Glutamatergic neuron (in vitro differentiated cells): ENCODE results near the gene ACKR4. TPM values are rescaled to one million over a fixed set of nuclear protein-coding genes. Genes with fewer than 3 reads are reported as not detected.
A peak's percentile ranks its signal among the peaks of the same experiment; 100 is the strongest.

Experiments
- DNase-seq: peaks from one replicate; pipeline ENCODE4 v3.0.0; 2022
- H3K27ac Mint-ChIP-seq: one replicate; pipeline ENCODE4 v1.8.0; 2020; ENCODE audit warnings: mild to moderate bottlenecking, mixed read lengths, inconsistent platforms; ENCODE audit not compliant: unreplicated experiment
- H3K27me3 Mint-ChIP-seq: one replicate; pipeline ENCODE4 v1.8.0; 2020; ENCODE audit warnings: mild to moderate bottlenecking, moderate library complexity, mixed read lengths, inconsistent platforms; ENCODE audit not compliant: unreplicated experiment
- H3K36me3 Mint-ChIP-seq: one replicate; pipeline ENCODE4 v1.8.0; 2020; ENCODE audit warnings: mild to moderate bottlenecking, mixed read lengths, inconsistent platforms; ENCODE audit not compliant: unreplicated experiment
- H3K4me1 Mint-ChIP-seq: one replicate; pipeline ENCODE4 v1.8.0; 2020; ENCODE audit warnings: mild to moderate bottlenecking, low read depth, mixed read lengths, inconsistent platforms; ENCODE audit not compliant: unreplicated experiment
- H3K4me3 Mint-ChIP-seq: one replicate; pipeline ENCODE4 v1.8.0; 2020; ENCODE audit warnings: mild to moderate bottlenecking, mixed read lengths, inconsistent platforms; ENCODE audit not compliant: unreplicated experiment
- H3K9me3 Mint-ChIP-seq: one replicate; pipeline ENCODE4 v1.8.0; 2020; ENCODE audit warnings: mild to moderate bottlenecking, moderate library complexity, mixed read lengths, inconsistent platforms; ENCODE audit not compliant: unreplicated experiment
- total RNA-seq: library from RNA; stranded (reverse); fragmentation: NEBNext Ultra II Directional; extraction: Animal tissue kit (Norgen Biotek cat#: 25700); gene quantifications from one replicate; pipeline ENCODE4 v1.2.1, GENCODE V29; 2021; ENCODE audit not compliant: unreplicated experiment
- TF ChIP-seq, protein P1 (sequence below): fragments of 200-600 bp; sonication (generic); IDR thresholded peaks from one replicate; pipeline ENCODE4 v1.5.0; 2021; ENCODE audit not compliant: partially characterized antibody, unreplicated experiment

ACKR4 gene
- total RNA-seq, 1 donor from 2014 or later: 0.22 TPM

DNA sequence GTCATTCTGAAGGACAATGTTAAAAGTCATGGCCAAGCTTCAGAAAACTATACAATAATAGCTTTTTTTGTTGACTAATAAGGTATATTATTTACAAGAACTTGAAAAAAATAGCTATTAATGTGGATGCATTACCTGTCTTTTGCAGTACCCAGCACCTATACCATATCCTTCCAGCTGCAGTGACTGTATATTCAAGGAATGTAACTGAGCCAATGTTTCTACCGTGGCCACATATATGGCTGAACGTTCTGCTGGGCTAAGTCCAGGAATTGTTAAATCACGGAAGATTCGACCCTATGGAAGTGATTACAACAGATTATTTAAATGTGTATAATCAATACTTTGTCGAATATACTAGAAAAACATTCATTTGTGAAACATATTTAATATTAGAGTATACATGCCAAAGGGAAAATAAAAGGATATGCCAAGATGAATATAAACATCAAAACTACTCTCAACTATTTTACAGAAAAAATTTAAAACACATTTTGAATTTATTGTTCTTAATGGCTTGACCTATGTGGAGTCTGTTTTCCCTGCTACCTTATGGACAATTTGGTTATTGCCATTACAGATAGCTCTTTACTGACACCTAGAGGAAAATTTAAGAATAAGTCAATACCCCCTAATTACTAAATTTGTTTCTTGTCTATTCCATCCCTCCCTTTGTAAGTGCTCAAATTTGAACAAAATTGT is 44.9 kb downstream of the ACKR4 start:
- Mint-ChIP-seq H3K27me3 (no peaks in the 10 kb centered on the region), H3K27ac (no peak overlapping the region), H3K4me3 (no peak overlapping the region), H3K36me3 (no peaks in the 10 kb centered on the region), H3K9me3 (no peaks in the 10 kb centered on the region), H3K4me1 (no peaks in the 10 kb centered on the region)
- TF ChIP-seq, protein P1, sequence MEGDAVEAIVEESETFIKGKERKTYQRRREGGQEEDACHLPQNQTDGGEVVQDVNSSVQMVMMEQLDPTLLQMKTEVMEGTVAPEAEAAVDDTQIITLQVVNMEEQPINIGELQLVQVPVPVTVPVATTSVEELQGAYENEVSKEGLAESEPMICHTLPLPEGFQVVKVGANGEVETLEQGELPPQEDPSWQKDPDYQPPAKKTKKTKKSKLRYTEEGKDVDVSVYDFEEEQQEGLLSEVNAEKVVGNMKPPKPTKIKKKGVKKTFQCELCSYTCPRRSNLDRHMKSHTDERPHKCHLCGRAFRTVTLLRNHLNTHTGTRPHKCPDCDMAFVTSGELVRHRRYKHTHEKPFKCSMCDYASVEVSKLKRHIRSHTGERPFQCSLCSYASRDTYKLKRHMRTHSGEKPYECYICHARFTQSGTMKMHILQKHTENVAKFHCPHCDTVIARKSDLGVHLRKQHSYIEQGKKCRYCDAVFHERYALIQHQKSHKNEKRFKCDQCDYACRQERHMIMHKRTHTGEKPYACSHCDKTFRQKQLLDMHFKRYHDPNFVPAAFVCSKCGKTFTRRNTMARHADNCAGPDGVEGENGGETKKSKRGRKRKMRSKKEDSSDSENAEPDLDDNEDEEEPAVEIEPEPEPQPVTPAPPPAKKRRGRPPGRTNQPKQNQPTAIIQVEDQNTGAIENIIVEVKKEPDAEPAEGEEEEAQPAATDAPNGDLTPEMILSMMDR: peak; percentile 79
- DNase-seq: no peak

DNA sequence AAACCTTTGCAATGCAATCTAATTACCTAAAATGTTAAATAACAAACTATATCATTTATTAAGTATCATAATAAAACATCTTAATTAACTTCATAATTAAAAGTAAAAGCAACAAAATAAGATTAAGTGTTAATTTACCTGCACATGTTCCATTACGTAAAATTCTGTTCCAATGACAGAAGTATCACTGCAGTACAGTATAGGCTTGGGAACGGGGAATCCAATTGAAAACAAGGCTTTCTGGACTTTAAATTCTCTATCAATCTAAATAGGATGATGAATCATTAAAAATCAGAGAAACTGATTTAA is 45.4 kb downstream of the ACKR4 start:
- no peak overlapping the region for H3K4me3 Mint-ChIP-seq
- no peak overlapping the region for H3K27ac Mint-ChIP-seq
- no peaks in the 10 kb centered on the region for H3K36me3 Mint-ChIP-seq
- no peaks in the 10 kb centered on the region for H3K27me3 Mint-ChIP-seq
- H3K4me1 Mint-ChIP-seq: no peaks in the 10 kb centered on the region
- no peaks in the 10 kb centered on the region for H3K9me3 Mint-ChIP-seq
- TF ChIP-seq, protein P1: peak; percentile 52
- no peak for DNase-seq

GRCh38 chr3:132643366-132643765 is 46.3 kb downstream of the ACKR4 start:
- H3K4me3 Mint-ChIP-seq: no peak overlapping the region
- no peak overlapping the region for H3K27ac Mint-ChIP-seq
- H3K4me1 Mint-ChIP-seq: no peaks in the 10 kb centered on the region
- TF ChIP-seq, protein P1: no peak
- no peaks in the 10 kb centered on the region for H3K36me3 Mint-ChIP-seq
- no peaks in the 10 kb centered on the region for H3K9me3 Mint-ChIP-seq
- no peak for DNase-seq
- H3K27me3 Mint-ChIP-seq: no peaks in the 10 kb centered on the region

DNA sequence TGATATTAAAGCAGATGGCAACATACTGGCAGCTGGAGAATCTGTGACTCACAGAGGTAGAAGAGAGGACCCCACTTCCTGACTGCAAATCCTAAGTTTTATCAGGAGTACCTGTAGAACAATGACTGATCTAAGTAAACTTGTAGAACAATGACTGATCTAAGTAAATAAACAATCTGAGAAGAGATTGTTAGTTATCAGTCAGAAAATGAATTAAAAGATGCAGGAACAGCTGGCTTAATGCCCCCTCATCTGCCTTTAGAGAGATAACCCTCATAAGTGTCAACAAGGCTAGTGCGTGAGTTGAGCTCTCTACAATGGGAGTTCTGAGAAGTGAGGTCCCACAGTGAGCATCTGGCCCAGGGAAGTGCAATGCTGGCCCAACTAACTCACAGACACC is 48.0 kb downstream of the ACKR4 start:
- Mint-ChIP-seq H3K36me3 (no peaks in the 10 kb centered on the region), H3K27me3 (no peaks in the 10 kb centered on the region), H3K4me3 (no peak overlapping the region), H3K27ac (peak overlapping the region; percentile 23), H3K4me1 (no peaks in the 10 kb centered on the region), H3K9me3 (no peaks in the 10 kb centered on the region)
- TF ChIP-seq, protein P1: no peak
- no peak for DNase-seq

DNA sequence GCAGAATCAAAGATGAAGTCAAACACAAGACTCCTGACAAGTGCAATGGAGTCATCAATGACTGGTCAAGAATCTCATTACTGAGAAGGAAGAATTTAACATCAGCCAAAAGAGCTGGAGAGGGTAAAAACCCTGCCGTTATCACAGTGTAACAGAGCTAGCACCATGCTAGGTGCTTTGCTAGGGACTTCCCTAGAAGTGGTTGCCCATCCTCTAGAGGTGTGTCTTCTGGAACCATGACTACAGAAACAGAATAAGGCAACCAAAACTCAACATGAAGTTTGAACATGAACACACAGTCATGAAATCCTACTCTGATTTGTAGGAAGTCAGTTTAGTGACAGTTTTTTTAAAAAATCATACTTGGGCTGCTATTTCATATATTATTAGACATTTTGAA is 53.1 kb downstream of the ACKR4 start:
- no peak for DNase-seq
- no peaks in the 10 kb centered on the region for H3K4me1 Mint-ChIP-seq
- H3K27me3 Mint-ChIP-seq: no peaks in the 10 kb centered on the region
- H3K4me3 Mint-ChIP-seq: no peak overlapping the region
- H3K36me3 Mint-ChIP-seq: no peaks in the 10 kb centered on the region
- no peaks in the 10 kb centered on the region for H3K9me3 Mint-ChIP-seq
- TF ChIP-seq, protein P1: no peak
- no peak overlapping the region for H3K27ac Mint-ChIP-seq

Other genes with a start within 250 kb of the ACKR4 start
- 48.5 TPM for gene DNAJC13, start 179.8 kb upstream of the ACKR4 start, total RNA-seq
- 9.4 TPM for gene ACAD11, start 62.5 kb downstream of the ACKR4 start, total RNA-seq
- gene UBA5, start 63.1 kb downstream of the ACKR4 start, total RNA-seq: 43.0 TPM
- 8.4 TPM for gene NPHP3, start 125.1 kb downstream of the ACKR4 start, total RNA-seq